Activated CD4-positive, alpha-beta T cell treated with anti-CD3 and anti-CD28 coated beads, Interleukin-2, Interleukin-6, amounts not matched to agents 100 ng/mL and 50 ng/mL, durations not matched to agents 16 hours and 8 hours (primary cell): Measurements from ENCODE around the gene SIGLEC9.

Experiments used
- DNase-seq: peaks from one replicate; pipeline ENCODE4 v3.0.0-alpha.2; 2020

SIGLEC9 gene

GRCh38 chr19:51097796-51098195, 26.9 kb upstream of the SIGLEC9 start:
- no peak for DNase-seq

GRCh38 chr19:51098365-51099046, 26.2 kb upstream of the SIGLEC9 start:
- peak; percentile 25 for DNase-seq

DNA sequence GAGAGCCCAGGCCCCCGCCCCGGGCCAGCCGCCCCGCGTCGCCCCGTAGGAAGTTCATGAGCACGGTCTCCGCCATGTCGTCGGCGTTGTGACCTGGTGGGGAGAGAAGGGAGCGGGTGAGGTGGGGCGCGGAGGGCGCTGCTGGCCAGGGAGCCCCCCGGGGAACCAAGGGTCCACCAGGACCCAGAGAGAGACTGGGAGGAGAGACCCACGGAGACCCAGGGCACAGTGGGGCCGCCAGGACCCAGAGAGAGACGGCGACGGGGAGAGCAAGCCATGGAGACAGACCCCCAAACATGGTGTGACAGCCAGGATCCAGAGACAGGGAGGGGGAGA, 25.7 kb upstream of the SIGLEC9 start:
- no peak for DNase-seq

- no peak for DNase-seq
These were observed 24.1 kb upstream of the SIGLEC9 start for GRCh38 chr19:51100601-51101000.

DNA sequence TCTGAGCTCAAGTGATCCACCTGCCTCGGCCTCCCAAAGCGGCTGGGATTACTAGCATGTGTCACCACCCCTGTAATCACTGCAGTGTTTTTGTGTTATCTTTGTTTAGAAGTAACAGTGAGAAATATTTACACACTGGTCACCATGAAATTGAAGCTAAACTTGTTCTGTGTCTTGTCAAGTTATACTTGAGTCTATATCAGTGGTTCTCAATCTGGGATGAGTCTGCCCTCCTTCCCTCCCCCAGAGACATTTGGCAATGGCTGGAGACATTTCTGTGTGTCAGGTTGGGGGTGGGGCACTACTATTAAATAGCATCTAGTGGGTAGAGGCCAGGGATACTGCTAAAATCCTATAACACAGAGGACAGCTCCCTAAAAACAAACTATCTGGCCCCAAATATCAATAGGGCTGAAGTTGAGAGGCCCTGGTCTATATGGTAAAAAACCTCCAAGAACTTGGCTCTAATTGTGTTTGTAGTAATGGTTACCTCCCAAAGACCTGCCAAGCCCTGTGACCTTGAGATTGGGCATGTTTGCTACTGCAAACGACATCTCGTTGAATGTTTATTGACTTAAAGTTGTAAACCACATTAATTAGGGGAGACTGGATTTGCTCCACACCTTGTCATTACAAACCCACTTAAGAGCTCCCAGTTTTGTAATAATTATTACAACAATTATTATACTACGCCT, 23.4 kb upstream of the SIGLEC9 start:
- DNase-seq, result no peak

GRCh38 chr19:51102991-51103390, 21.7 kb upstream of the SIGLEC9 start:
- DNase-seq, result no peak

GRCh38 chr19:51103926-51104341, 20.8 kb upstream of the SIGLEC9 start:
- no peak for DNase-seq

DNA sequence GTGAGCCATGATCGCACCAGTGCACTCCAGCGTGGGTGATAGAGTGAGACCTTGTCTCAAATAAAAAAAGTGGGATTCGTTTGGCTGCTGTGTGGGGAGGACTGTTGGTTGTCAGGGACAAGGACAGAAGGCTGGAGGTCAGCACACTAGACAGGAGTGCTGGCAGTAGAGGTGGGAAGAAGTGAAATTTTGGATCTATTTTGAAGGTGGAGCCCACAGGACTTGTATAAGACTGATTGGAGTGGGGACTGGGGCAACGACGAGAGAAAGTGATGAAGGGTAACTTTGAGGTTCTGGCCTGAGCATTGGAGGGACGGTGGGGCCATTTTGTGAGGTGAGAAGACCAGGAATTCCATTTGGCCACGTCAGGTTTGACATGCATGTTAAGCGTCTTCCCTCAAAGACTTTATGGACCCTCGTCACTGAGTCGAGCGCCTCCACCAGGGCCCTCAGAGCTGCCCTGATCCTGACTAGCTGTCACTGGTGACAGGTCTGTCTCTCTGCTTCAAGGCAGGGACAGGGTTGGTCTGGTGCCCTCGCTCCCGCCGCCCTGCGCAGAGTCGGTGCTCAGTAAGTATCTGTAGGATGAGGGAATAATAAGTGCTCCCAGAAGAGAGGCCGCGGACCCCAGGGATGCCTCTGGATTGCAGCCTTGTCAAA, 17.2 kb upstream of the SIGLEC9 start:
- DNase-seq, result no peak

- peak; percentile 99 for DNase-seq
These were observed 16.5 kb upstream of the SIGLEC9 start, which contains the start of gene CTU1 for GRCh38 chr19:51108066-51108804. Gene CTU1, minus strand, starts transcription at chr19:51108409. Its CDS starts 3,840 bp downstream, at chr19:51104569.

DNA sequence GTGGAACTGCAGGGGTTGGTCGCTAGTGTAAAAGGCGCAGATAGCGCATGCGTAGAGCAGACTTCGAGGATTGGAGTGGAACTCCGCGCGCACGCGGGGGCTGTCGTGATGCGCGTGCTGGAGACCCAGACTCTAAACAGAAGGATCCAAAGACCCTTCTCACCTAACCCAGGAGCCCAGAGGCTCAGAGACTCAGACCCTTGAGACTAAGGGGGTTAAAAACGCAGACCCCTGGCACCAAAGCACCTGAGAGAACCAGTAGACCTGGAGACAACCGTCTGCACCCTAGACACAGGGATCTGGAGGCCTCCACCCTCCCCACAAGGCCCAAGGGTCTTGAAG, 15.9 kb upstream of the SIGLEC9 start:
- no peak for DNase-seq

- DNase-seq, result no peak
These were observed 14.1 kb upstream of the SIGLEC9 start for GRCh38 chr19:51110666-51110971.

DNA sequence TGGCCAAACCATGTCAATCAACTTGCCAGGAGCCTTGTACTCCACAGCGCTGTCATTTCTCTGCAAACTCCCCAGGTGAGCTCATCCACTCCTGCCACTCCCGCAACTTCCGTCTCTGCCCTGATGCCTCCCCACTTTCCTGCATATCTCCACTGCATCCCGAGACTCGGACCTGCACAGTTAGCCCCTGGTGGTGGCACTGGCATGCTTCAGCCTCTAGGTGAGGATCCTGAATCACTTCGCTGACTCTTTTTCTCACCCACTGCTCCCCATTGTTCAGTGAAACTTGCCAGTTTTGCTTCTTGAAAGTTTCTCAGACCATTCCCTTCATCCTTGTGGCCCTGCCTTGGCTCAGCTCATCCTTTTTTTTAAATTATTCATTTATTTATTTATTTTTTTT, 13.1 kb upstream of the SIGLEC9 start:
- DNase-seq, result no peak

GRCh38 chr19:51114087-51114729, 10.5 kb upstream of the SIGLEC9 start:
- peak; percentile 81 for DNase-seq

- DNase-seq, result peak; percentile 58
These were observed 7.9 kb upstream of the SIGLEC9 start for GRCh38 chr19:51116736-51117286.

DNA sequence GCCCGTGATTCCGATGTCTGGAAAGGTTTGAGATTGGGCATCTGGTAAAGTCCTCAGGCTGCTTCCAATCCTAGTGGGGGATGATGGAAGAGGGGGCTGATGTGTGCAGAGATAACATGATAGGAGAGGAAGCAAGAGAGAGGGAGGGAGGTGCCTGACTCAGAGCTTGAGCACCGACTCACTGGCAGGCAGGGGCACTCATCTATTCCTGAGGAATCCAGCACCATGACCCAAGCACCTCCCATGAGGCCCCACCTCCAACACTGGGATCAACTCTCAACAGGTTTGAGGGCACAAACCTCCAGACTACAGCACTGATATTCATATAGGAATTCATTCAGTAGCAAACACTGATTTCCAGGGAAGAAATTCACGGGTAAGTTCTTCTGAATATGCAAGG, 5.6 kb upstream of the SIGLEC9 start:
- DNase-seq, result no peak

GRCh38 chr19:51119611-51120010, 5.1 kb upstream of the SIGLEC9 start:
- DNase-seq, result no peak

- no peak for DNase-seq
These were observed 4.5 kb upstream of the SIGLEC9 start for GRCh38 chr19:51120160-51120559.

- no peak for DNase-seq
These were observed 3.4 kb upstream of the SIGLEC9 start for GRCh38 chr19:51121257-51121656.

DNA sequence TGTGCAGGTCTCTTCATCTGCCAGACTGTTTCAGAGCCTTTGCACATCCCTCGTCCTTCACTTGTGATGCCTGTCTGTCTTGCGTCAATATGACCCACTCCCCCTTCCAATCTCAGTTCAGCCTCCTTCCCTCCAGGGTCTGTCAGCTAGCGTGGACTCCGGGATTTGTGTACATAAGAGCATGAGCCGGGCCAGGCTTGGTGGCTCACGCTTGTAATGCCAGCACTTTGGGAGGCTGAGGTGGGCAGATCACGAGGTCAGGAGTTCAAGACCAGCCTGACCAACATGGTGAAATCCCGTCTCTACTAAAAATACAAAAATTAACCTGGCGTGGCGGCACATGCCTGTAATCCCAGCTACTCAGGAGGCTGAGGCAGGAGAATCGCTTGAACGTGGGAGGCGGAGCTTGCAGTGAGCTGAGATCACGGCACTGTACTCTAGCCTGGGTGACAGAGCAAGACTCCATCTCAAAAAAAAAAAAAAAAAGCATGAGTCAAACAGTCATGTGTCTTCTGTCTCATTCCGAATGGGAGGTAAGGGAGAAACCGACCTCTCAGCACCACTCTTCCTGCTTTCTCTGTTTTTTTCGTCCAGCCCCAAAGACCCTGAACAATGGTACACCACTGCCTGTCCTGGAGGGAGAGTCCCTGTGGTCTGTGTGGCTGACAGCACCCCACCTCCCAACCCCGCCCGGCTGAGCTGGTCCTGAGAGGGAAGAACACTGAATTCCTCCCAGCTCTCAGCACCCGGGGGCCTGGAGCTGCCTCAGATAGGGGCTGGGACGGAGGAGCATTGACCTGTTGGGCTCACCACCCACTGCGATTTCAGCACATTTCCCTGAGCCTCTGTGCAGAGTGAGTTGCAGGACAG, 2.4 kb upstream of the SIGLEC9 start:
- DNase-seq, result no peak

- peak; percentile 73 for DNase-seq
These were observed 1.3 kb upstream of the SIGLEC9 start for GRCh38 chr19:51123381-51123800.

- DNase-seq, result no peak
These were observed 904 bp upstream of the SIGLEC9 start for GRCh38 chr19:51123802-51124201.

GRCh38 chr19:51124216-51124615, 490 bp upstream of the SIGLEC9 start:
- DNase-seq, result no peak
